Measurements from ENCODE around the gene MEX3C.

GRCh38 chr18:51154431-51155063, 42.9 kb downstream of the MEX3C start:
- TF ChIP-seq, protein P1, sequence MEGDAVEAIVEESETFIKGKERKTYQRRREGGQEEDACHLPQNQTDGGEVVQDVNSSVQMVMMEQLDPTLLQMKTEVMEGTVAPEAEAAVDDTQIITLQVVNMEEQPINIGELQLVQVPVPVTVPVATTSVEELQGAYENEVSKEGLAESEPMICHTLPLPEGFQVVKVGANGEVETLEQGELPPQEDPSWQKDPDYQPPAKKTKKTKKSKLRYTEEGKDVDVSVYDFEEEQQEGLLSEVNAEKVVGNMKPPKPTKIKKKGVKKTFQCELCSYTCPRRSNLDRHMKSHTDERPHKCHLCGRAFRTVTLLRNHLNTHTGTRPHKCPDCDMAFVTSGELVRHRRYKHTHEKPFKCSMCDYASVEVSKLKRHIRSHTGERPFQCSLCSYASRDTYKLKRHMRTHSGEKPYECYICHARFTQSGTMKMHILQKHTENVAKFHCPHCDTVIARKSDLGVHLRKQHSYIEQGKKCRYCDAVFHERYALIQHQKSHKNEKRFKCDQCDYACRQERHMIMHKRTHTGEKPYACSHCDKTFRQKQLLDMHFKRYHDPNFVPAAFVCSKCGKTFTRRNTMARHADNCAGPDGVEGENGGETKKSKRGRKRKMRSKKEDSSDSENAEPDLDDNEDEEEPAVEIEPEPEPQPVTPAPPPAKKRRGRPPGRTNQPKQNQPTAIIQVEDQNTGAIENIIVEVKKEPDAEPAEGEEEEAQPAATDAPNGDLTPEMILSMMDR (conservative IDR thresholded peaks at IDR 0.05 in 1 of 2, IDR thresholded peaks at IDR 0.05 in 1 of 2; ENCODE audit: low read depth in 1 of 2, low read length in 2 of 2): no peak
- no peak for TF ChIP-seq EZH2 (IDR thresholded peaks at IDR 0.05; ENCODE audit: low read length, missing control alignments)
